Esophagus muscularis mucosa (tissue), 4 donors: ENCODE data around the gene UROC1. TPM values are rescaled to one million over a fixed set of nuclear protein-coding genes. Genes with fewer than 3 reads are reported as not detected.

Experiments used
- DNase-seq: peaks from one replicate; pipeline ENCODE4 v3.0.0-alpha.2; 2017; ENCODE audit errors: extremely low spot score
- H3K27ac ChIP-seq, 4 donors: fragments of 200-600 bp; sonication (generic); replicated peaks in 1 of 4; 1 replicate in 3 of 4; 2 replicates in 1 of 4; pipeline ENCODE4 v1.5.1; 2016 to 2019; ENCODE audit warnings: mild to moderate bottlenecking in 1 of 4
- H3K27me3 ChIP-seq, 4 donors: fragments of 200-600 bp; sonication (generic); one replicate each; pipeline versions ENCODE4 v1.5.1 to v1.6.0; 2016 to 2019
- H3K36me3 ChIP-seq, 4 donors: fragments of 200-600 bp; sonication (generic); one replicate each; pipeline ENCODE4 v1.5.1; 2016 to 2019
- H3K4me1 ChIP-seq, 4 donors: fragments of 200-600 bp; sonication (generic); one replicate each; pipeline ENCODE4 v1.5.1; 2016 to 2019
- H3K4me3 ChIP-seq, 4 donors: fragments of 200-600 bp; sonication (generic); 1 replicate in 2 of 4; 2 replicates in 2 of 4; pipeline ENCODE4 v1.5.1; 2016 to 2019; ENCODE audit warnings: mild to moderate bottlenecking in 4 of 4, moderate library complexity in 1 of 4
- H3K9me3 ChIP-seq, 4 donors: fragments of 200-600 bp; sonication (generic); 1 replicate in 3 of 4; 2 replicates in 1 of 4; pipeline ENCODE4 v1.5.1; 2016 to 2019
- EP300 ChIP-seq: sonication (generic); formaldehyde crosslinking; IDR thresholded peaks from one replicate; pipeline ENCODE4 v1.6.1; 2017; ENCODE audit warnings: antibody characterized with exemption
- POLR2A ChIP-seq: fragments of 450-650 bp; IDR thresholded peaks from one replicate; pipeline ENCODE4 v1.6.1; 2017; ENCODE audit warnings: antibody characterized with exemption, moderate library complexity, mild to moderate bottlenecking, low read depth
- POLR2AphosphoS5 ChIP-seq, 2 donors: sonication (generic); formaldehyde crosslinking; IDR thresholded peaks; one replicate each; pipeline ENCODE4 v1.6.1; 2017; ENCODE audit warnings: antibody characterized with exemption in 2 of 2
- WGBS: methylation state at CpG from one replicate; pipeline ENCODE4 v1.1.5; 2018; 5-methylcytosine and 5-hydroxymethylcytosine counted together
- intact Hi-C: fragments of 100-400 bp; cut with DNase I; formaldehyde crosslinking; loops from one replicate; pipeline ENCODE4 v1.15.1; 2023
- total RNA-seq, 4 donors: library from RNA; depleted of rRNA; stranded (reverse); fragments of >200 nt; gene quantifications; one replicate each; pipeline versions ENCODE4 v1.1.0 to v1.2.1, GENCODE V29; 2016
- TF ChIP-seq, protein P1 (sequence below), 3 experiments: fragments of 200-600 bp in 2 of 3; fragments of 450-650 bp in 1 of 3; sonication (generic) in 2 of 3; IDR thresholded peaks; one replicate each; pipeline ENCODE4 v1.5.1; 2017 to 2019; ENCODE audit warnings: antibody characterized with exemption in 3 of 3, mild to moderate bottlenecking in 2 of 3, moderate library complexity in 1 of 3

The UROC1 gene
- total RNA-seq, 4 donors from 2014 or later, result not detected

DNA sequence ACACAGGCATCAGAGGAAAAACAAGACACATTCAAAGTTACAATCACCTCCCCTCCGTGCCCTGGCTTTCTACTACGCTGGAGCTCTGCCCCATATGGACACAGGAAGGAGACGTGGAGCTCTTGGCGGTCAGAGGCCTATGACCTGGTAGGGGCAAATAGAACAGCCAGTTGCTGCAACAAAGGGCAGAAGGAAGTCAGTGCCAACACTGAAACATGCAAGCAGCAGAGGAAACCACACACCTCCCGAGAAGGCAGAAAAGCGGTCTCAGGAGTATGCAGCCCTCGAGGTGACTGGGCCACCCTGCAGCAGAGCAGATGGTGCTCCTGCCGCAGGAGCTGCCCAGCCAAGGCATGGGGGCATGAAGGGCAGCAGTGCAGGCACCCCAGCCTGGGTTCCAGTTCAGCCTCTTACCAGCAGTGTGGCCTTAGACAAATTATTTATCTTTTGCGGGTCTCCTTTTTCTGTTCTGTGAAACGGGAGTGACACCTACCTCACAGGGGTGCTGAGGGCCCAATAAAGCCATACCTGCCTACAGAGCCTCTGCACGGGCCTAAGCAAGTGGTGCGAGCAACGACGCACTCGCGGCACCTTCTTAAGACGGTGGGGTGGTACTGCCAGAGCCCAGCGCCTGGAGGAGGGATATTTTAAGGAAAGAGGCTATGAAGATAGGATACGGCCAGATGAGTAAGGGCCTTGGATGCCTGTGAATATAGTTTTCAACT, 50.5 kb downstream of the UROC1 start:
- Histone ChIP-seq H3K4me3 (no peak overlapping the region), H3K27me3 (no peaks in the 10 kb centered on the region), H3K27ac (no peak overlapping the region), H3K4me1 (peaks cover 28 to 64% (median 32%) of the 10 kb centered on the region in 4 donors), H3K36me3 (peaks cover 74 to 95% (median 91%) of the 10 kb centered on the region in 4 donors), H3K9me3 (no peaks in the 10 kb centered on the region)
- WGBS, result 80% methylated on average over 16 of the region's 19 CpGs
- DNase-seq, result no peak
- no peak for TF ChIP-seq POLR2AphosphoS5 (IDR thresholded peaks at IDR 0.05)
- TF ChIP-seq POLR2A, result no peak
- TF ChIP-seq EP300, result no peak
- TF ChIP-seq, protein P1, sequence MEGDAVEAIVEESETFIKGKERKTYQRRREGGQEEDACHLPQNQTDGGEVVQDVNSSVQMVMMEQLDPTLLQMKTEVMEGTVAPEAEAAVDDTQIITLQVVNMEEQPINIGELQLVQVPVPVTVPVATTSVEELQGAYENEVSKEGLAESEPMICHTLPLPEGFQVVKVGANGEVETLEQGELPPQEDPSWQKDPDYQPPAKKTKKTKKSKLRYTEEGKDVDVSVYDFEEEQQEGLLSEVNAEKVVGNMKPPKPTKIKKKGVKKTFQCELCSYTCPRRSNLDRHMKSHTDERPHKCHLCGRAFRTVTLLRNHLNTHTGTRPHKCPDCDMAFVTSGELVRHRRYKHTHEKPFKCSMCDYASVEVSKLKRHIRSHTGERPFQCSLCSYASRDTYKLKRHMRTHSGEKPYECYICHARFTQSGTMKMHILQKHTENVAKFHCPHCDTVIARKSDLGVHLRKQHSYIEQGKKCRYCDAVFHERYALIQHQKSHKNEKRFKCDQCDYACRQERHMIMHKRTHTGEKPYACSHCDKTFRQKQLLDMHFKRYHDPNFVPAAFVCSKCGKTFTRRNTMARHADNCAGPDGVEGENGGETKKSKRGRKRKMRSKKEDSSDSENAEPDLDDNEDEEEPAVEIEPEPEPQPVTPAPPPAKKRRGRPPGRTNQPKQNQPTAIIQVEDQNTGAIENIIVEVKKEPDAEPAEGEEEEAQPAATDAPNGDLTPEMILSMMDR (IDR thresholded peaks at IDR 0.05), result no peak
- intact Hi-C loops, result no loop called here

GRCh38 chr3:126465928-126466544, 51.5 kb downstream of the UROC1 start:
- TF ChIP-seq POLR2A, result no peak
- TF ChIP-seq POLR2AphosphoS5 (IDR thresholded peaks at IDR 0.05), result no peak
- TF ChIP-seq, protein P1 (IDR thresholded peaks at IDR 0.05), result no peak
- TF ChIP-seq EP300, result no peak
- H3K4me3 ChIP-seq, result no peak overlapping the region
- peaks cover 18 to 55% (median 25%) of the 10 kb centered on the region in 4 donors for H3K4me1 ChIP-seq
- no peaks in the 10 kb centered on the region for H3K27me3 ChIP-seq
- H3K27ac ChIP-seq, result no peak overlapping the region
- H3K36me3 ChIP-seq, result peaks cover 80 to 100% (median 98%) of the 10 kb centered on the region in 4 donors
- no peak for DNase-seq
- WGBS, result 59% methylated on average over 16 of the region's 16 CpGs
- H3K9me3 ChIP-seq, result no peaks in the 10 kb centered on the region
- intact Hi-C loops, result no loop called here

GRCh38 chr3:126464997-126465396, 52.6 kb downstream of the UROC1 start:
- H3K36me3 ChIP-seq, result peaks cover 80 to 100% (median 98%) of the 10 kb centered on the region in 4 donors
- TF ChIP-seq, protein P1 (IDR thresholded peaks at IDR 0.05), result no peak
- TF ChIP-seq POLR2AphosphoS5 (IDR thresholded peaks at IDR 0.05) (no peak), EP300 (no peak), POLR2A (no peak)
- 92% methylated on average over 9 of the region's 11 CpGs for WGBS
- no peak for DNase-seq
- H3K9me3 ChIP-seq, result no peaks in the 10 kb centered on the region
- intact Hi-C loops, result no loop called here
- no peak overlapping the region for H3K4me3 ChIP-seq
- peaks cover 18 to 48% (median 24%) of the 10 kb centered on the region in 4 donors for H3K4me1 ChIP-seq
- H3K27ac ChIP-seq, result no peak overlapping the region
- no peaks in the 10 kb centered on the region for H3K27me3 ChIP-seq

DNA sequence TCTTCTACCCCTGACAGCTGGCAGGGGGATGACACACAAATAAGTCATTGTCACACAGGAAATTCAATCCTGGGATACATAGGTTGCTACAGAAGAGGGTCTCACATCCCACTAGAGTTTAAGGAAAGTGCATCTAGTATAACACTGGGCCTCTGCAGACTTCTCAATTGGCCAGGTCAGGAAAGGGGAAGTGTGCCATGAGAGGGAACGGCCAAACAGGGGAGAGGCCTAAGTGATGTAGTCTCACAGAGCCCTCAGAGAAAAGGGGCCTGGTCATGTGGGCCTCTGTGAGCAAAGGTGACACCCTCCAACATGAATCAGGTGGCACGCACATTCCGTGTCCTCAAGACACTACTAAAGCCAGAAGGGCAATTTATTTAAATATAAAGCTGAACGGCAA, 53.1 kb downstream of the UROC1 start:
- no peak overlapping the region for H3K27ac ChIP-seq
- no peaks in the 10 kb centered on the region for H3K27me3 ChIP-seq
- intact Hi-C loops, result no loop called here
- H3K4me3 ChIP-seq, result no peak overlapping the region
- no peak for TF ChIP-seq POLR2A
- TF ChIP-seq, protein P1 (IDR thresholded peaks at IDR 0.05), result no peak
- TF ChIP-seq POLR2AphosphoS5 (IDR thresholded peaks at IDR 0.05), result no peak
- TF ChIP-seq EP300, result no peak
- H3K4me1 ChIP-seq, result peaks cover 18 to 44% (median 21%) of the 10 kb centered on the region in 4 donors
- DNase-seq, result no peak
- H3K36me3 ChIP-seq, result peaks cover 80 to 100% (median 98%) of the 10 kb centered on the region in 4 donors
- H3K9me3 ChIP-seq, result no peaks in the 10 kb centered on the region
- WGBS, result 81% methylated on average over 4 of the region's 4 CpGs
